NCI-H226 (cell line): ENCODE measurements around the gene DDX59.
A peak's percentile ranks its signal among the peaks of the same experiment; 100 is the strongest.

ENCODE experiments used
- DNase-seq: peaks from one replicate; pipeline ENCODE4 v3.0.0-alpha.2; 2015

Gene DDX59

DNA sequence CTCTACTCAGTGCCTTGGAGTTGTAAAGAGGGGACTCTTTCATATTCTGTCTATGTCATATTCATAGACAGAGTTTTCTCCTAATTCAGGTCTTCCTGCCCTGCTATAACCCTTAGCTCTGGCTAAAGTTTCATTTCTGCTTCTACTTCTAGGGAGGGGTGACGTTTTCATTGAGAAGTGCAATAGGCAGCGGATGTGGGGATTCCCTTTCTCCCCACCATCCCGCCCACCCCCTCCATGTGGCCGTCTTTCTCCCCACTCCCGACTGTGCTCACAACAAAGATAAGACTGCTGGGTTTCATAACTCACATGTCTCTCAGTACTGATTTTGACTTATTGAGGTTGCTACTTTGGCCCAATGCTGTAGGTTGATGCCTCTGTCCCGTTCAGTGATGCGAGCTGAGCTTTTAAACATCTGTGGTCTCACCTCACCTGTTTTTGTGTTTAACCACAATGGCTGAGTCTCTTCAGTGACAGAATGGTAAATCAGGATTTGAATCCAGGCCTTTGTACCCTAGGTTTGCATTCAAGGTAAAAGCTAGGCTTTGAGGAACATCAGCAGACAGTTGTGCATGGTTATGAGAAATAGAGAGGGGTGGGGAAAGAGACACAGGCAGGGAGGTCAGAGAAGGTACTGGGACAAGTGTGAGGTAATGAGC, 41.4 kb downstream of the DDX59 start:
- DNase-seq: no peak

DNA sequence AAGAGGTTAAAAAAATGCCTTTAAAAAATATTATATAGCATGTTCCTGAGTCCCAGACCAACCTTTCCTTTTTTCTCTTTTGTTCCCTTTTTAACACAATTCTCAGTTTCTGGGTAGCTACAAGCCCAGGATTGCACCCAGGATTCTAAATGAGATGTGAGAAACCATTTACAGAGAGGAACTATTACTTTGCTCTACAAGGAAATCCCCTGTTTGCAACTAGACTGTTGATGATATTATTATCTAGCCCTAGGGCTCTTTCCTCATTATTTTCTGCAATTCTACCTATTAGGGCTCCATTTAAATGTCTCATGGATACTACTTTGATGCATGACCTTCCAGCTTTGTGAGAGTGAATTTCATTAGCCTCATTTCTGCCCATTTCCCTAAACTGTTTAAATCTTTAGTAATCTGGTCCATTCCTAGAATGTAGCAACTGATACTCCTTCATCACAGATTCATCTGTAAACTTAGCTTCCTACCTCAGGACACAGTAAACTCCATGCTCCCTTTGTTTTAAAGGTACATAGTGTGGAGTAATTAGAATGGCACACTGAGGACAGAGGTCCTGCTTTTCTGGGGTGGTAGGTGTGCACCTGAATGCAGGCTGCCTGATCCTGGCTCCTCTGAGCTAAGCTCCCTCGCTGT, 42.0 kb downstream of the DDX59 start:
- DNase-seq: no peak

DNA sequence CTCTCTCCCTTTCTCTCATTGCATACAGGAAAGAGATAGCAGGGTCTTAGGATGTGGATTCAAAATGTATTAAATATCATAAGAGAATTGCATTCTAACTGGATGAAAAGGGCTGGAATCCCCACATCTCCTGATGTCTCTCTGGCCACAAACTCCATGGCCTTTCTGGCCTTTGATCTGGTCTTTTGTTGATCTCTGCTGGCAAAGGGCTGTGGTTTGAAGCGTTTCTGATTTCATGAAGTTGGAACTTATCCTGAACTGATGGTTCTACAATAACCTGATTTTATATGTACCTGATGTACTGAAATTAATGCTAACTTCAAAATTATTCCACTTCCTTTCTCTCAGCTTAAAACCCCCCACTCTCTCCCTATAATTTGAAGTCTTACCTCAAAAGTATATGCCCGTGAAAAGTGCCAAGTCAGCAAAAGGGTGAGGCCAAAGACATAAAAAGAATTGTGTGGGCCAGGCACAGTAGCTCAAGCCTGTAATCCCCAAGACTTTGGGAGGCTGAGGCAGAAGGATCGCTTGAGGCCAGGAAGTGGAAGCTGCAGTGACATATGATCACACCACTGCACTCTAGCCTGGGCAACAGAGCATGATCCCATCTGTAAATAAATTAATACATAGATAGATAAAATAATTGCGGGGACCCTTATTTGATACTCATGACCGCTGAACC, 42.7 kb downstream of the DDX59 start:
- no peak for DNase-seq

DNA sequence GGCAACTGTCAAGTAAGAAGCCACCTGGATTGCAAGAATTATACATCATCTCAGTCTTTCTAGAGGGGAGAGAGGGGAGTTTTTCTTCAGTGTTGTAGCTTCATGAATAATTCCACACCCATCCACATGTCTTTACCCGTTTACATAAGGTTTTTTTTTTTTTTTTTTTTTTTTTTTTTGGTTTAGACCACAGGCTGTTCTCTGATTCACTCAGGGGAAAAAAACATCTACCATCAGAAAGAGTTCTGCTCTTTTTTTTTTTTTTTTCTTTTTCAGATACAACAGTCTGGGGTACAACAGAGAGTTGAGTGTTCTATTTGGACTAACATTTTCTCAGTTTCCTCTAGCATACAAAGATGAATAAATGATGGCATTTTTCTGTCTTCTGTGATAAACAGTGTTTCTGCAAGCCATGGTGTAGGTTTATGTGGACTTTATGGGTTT, 44.3 kb downstream of the DDX59 start:
- DNase-seq: no peak

DNA sequence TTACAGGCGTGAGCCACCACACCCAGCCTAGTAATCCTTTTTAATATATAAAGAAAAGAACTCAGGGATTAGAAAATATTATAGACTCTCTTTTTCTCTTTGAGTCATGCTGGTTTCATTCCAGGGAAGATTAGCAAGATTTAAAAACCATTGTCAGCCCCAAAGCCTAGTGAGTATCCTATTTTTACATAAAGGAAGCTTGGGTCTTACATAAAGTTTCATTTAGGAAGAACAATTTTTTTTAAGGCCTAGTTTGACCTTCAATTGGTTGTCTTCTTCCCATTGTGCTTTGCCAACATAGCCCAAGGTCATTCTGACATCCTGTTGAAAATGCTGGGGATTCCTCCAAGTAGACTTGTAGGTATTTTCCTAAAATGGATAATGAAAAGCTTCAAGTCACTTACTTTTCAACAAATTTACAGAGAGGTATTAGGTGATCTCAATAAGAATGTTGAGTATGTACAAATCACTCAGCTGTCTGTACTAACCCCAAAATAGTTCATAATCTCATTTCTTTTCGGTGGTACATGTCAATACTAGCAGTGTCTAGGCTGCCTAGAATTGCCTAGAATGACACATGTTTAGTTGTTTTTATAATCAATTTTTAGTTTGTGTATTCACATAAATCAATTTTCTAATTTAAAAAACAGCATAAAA, 44.9 kb downstream of the DDX59 start:
- DNase-seq: no peak

DNA sequence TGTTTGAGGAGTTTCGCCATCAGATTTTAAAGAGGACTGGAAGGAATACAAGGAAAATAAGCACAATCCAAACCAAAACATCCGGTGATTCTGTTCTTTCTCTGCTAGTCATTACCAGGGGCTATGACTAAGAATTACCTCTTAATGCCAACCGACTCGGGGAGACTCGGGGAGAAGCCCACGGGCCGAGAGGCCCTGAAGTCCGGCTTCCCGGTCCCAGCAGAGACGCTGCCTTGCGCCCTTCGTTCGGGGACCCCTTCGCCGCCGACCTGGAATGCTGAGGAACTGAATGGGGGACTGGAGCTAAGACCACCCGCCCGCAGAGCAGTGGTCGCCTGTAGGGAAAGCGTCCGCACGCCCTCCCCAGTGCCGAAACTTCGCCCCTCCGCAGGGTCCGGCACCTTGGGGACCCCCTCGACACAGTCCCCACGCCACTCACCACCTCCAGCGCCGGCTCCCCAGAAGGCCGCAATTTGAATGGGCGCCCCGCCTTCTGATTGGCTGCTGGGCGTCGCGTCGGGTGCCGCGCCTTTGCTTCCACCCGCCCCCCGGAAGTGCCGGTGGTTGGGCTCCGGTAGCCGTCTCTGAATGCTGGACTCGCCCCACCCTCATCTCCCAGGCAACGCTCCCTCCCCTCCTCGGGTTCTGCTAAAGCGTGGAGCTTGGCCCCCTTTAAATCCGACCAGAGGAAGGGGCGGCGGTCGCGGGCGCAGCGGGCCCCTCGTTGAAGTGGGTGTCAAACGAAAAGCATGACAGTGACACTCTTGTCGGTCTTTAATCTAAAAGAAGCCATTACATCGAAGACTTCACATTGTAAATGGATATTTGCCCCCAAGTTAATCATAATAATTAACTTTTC, 49.2 kb downstream of the DDX59 start, which contains the start of gene KIF14:
KIF14 (minus strand) TSS at position 479 of the 859 bp plus-strand sequence. CDS start 2,028 bp downstream, outside the sequence.
- peak; percentile 88 for DNase-seq

DNA sequence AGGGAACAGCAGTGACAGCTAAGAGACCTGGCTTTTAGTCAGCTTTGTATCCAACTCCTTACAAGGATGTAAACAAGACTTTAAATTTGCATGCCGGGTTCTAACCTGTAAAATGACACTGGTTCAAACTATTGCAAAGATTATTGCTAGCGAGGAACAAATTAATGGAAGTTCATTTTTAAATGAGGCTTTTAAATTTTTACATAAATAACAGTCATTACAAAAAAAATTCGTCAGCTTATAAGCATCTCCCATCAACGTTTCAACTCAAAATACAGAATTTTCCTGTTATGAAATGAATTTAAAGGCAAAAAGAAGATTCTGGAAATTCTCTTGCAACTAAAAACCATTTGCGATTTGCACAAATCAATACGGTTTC, 49.8 kb downstream of the DDX59 start:
- DNase-seq: no peak

DNA sequence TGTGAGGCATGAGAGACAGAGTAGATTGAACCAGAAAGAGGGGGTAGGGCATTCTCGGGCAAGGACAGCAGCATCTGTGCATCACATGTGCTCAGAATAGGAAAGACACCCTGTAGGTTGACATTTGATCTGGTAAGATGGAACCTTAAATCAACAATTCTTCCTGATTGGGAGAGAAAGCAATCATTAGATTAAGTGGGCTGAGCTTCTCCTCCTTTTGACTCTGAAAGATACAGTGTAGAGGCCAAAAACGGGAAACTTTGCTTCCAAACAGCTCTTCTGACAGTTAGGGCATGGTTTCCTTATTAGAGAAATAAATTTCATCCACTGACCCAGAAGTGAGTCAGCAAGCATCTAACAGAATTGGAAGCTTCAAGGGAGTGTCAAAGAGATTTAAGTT, 58.9 kb downstream of the DDX59 start:
- no peak for DNase-seq

DNA sequence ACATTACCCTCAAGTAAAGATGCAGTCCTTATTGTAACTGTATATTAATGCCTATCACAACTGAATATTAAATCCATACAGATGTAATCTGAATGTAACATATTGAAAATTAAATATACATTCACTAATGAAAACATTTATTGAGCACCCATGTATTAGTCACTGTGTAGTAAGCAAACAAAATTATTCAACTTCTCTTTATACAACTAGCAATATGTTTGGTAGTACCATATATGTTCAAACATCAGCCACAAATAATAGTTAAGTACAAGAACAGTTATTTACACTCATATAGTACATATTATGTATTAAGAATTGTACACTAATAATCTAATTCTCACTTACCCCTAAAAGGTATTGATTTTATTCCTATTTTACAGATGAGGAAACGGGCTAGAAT, 67.1 kb downstream of the DDX59 start:
- no peak for DNase-seq
